RWPE2 (cell line): ENCODE measurements around the gene CHCHD4.

ENCODE experiments used
- ATAC-seq: fragments of 200-7000 bp; cut with Tn5 transposase; 3 replicates; pipeline ENCODE4 v1.9.1; 2021; ENCODE audit warnings: low read depth
- DNase-seq: peaks from one replicate; pipeline ENCODE4 v3.0.0-alpha.2; 2020; ENCODE audit warnings: low spot score
- H3K27ac ChIP-seq: fragments of 450-650 bp; 2 replicates; pipeline ENCODE4 v1.5.1; 2017; ENCODE audit warnings: mild to moderate bottlenecking; ENCODE audit not compliant: poor library complexity, severe bottlenecking
- H3K27me3 ChIP-seq: fragments of 250-450 bp; sonication (Bioruptor Pico); 2 replicates; pipeline ENCODE4 v1.5.1; 2021; ENCODE audit warnings: mild to moderate bottlenecking, moderate library complexity; ENCODE audit not compliant: insufficient read depth, poor library complexity, severe bottlenecking
- H3K36me3 ChIP-seq: fragments of 250-450 bp; sonication (Bioruptor Pico); 2 replicates; pipeline ENCODE4 v1.5.1; 2020; ENCODE audit warnings: low read depth, mild to moderate bottlenecking, moderate library complexity
- H3K4me1 ChIP-seq: fragments of 250-450 bp; sonication (Bioruptor Pico); 2 replicates; pipeline ENCODE4 v1.5.1; 2021; ENCODE audit warnings: mild to moderate bottlenecking, moderate library complexity; ENCODE audit not compliant: insufficient read depth, poor library complexity, severe bottlenecking
- H3K4me3 ChIP-seq: fragments of 250-450 bp; sonication (Bioruptor Pico); 2 replicates; pipeline ENCODE4 v1.5.1; 2021; ENCODE audit warnings: mild to moderate bottlenecking, moderate library complexity; ENCODE audit not compliant: severe bottlenecking
- H3K9me3 ChIP-seq: fragments of 250-450 bp; sonication (Bioruptor Pico); 2 replicates; pipeline ENCODE4 v1.5.1; 2021; ENCODE audit warnings: mild to moderate bottlenecking, moderate library complexity; ENCODE audit not compliant: severe bottlenecking
- TF ChIP-seq, protein P1 (sequence below): fragments of 450-650 bp; IDR thresholded peaks from one replicate; pipeline ENCODE4 v1.5.1; 2017; ENCODE audit warnings: mild to moderate bottlenecking, moderate library complexity; ENCODE audit not compliant: poor library complexity, severe bottlenecking

CHCHD4 gene

GRCh38 chr3:14137445-14137844 lies 12.8 kb upstream of the CHCHD4 start:
- Histone ChIP-seq H3K4me1 (peaks cover 17% of the 10 kb centered on the region), H3K27me3 (no peaks in the 10 kb centered on the region), H3K36me3 (peaks cover 68% of the 10 kb centered on the region), H3K9me3 (no peaks in the 10 kb centered on the region), H3K4me3 (no peak overlapping the region), H3K27ac (peak overlapping the region; percentile 38)
- ATAC-seq (peak; percentile 14; the same call in 1 of the 3 replicates), DNase-seq (no peak)
- TF ChIP-seq, protein P1, sequence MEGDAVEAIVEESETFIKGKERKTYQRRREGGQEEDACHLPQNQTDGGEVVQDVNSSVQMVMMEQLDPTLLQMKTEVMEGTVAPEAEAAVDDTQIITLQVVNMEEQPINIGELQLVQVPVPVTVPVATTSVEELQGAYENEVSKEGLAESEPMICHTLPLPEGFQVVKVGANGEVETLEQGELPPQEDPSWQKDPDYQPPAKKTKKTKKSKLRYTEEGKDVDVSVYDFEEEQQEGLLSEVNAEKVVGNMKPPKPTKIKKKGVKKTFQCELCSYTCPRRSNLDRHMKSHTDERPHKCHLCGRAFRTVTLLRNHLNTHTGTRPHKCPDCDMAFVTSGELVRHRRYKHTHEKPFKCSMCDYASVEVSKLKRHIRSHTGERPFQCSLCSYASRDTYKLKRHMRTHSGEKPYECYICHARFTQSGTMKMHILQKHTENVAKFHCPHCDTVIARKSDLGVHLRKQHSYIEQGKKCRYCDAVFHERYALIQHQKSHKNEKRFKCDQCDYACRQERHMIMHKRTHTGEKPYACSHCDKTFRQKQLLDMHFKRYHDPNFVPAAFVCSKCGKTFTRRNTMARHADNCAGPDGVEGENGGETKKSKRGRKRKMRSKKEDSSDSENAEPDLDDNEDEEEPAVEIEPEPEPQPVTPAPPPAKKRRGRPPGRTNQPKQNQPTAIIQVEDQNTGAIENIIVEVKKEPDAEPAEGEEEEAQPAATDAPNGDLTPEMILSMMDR = no peak

- no peaks in the 10 kb centered on the region for H3K9me3 ChIP-seq
- ATAC-seq = peak; percentile 66
- no peak for DNase-seq
- H3K36me3 ChIP-seq = peaks cover 68% of the 10 kb centered on the region
- H3K4me1 ChIP-seq = peaks cover 15% of the 10 kb centered on the region
- peak overlapping the region; percentile 38 for H3K27ac ChIP-seq
- H3K4me3 ChIP-seq = no peak overlapping the region
- no peaks in the 10 kb centered on the region for H3K27me3 ChIP-seq
- TF ChIP-seq, protein P1 = no peak
Measured at GRCh38 chr3:14137004-14137403, 12.3 kb upstream of the CHCHD4 start.

DNA sequence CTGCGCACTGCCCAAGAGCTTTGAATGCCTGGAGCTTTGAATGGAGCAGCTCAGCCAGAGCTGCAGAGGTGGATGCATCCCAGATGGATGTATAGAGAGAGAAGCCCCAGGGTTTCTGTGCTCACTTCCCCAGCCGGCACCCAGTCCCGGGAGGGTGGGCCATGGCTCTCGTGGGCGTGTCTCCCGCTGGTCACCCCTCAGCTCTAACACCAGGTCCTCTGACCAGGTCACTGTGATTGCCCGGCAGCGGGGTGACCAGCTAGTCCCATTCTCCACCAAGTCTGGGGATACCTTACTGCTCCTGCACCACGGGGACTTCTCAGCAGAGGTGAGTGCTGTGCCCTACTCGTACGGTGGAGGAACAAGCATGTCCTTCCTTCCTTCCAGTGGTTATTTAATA lies 10.9 kb upstream of the CHCHD4 start:
- Histone ChIP-seq H3K4me1 (peaks cover 15% of the 10 kb centered on the region), H3K9me3 (no peaks in the 10 kb centered on the region), H3K27me3 (no peaks in the 10 kb centered on the region), H3K36me3 (peaks cover 80% of the 10 kb centered on the region), H3K27ac (no peak overlapping the region), H3K4me3 (no peak overlapping the region)
- ATAC-seq = no peak
- TF ChIP-seq, protein P1 = no peak
- DNase-seq = no peak

DNA sequence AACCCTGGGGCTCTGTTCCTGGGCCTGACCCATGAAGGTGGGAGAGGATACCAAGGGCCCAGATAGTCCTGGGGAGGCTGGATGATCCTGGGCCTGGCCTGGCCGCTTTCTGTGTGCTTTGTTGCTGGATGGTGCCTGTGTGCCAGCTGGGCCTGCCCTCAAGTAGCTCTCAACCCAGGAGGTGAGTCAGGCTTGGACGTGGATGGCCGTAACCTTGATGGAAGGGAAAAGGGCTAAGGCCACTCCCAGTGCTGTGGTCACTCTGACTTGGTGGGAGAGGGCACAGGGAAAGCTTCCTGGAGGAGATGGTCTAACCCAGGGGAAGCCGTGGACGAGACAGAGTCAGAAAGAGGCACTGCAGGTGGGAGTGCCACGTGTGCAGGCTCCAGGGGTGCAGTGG lies 9.6 kb upstream of the CHCHD4 start:
- Histone ChIP-seq H3K4me3 (no peak overlapping the region), H3K4me1 (peaks cover 15% of the 10 kb centered on the region), H3K27me3 (no peaks in the 10 kb centered on the region), H3K9me3 (no peaks in the 10 kb centered on the region), H3K36me3 (peaks cover 89% of the 10 kb centered on the region), H3K27ac (no peak overlapping the region)
- DNase-seq = no peak
- TF ChIP-seq, protein P1 = no peak
- no peak for ATAC-seq

GRCh38 chr3:14133876-14134275 lies 9.2 kb upstream of the CHCHD4 start:
- TF ChIP-seq, protein P1 = no peak
- Histone ChIP-seq H3K27ac (no peak overlapping the region), H3K36me3 (peaks cover 89% of the 10 kb centered on the region)

More at GRCh38 chr3:14133876-14134275, 9.2 kb upstream of the CHCHD4 start:
- Histone ChIP-seq H3K4me1 (peaks cover 15% of the 10 kb centered on the region), H3K27me3 (no peaks in the 10 kb centered on the region), H3K9me3 (no peaks in the 10 kb centered on the region), H3K4me3 (no peak overlapping the region)
- DNase-seq (no peak), ATAC-seq (no peak)
